T-helper 2 cell treated with Interferon-gamma antibody and Interleukin-4, amounts not matched to agents 5 μg/mL and 100 μg/mL, for 36 hours (primary cell): ENCODE results near the gene UBL4B.
A peak's percentile ranks its signal among the peaks of the same experiment; 100 is the strongest.
"Not testable (repeated sequence)": the region's sequence is repeated elsewhere in the genome, so short reads cannot be mapped to it uniquely, and the experiment has no call there.

ENCODE experiments used
- DNase-seq: peaks from one replicate; pipeline ENCODE4 v3.0.0; 2021; ENCODE audit warnings: low spot score
- H3K27ac Mint-ChIP-seq: one replicate; pipeline ENCODE4 v1.8.0; 2021; ENCODE audit warnings: mild to moderate bottlenecking, mixed read lengths
- H3K27me3 Mint-ChIP-seq: one replicate; pipeline ENCODE4 v1.8.0; 2021; ENCODE audit warnings: low read depth, mixed read lengths
- H3K36me3 Mint-ChIP-seq: one replicate; pipeline ENCODE4 v1.8.0; 2021; ENCODE audit warnings: low read depth, mixed read lengths
- H3K4me1 Mint-ChIP-seq: one replicate; pipeline ENCODE4 v1.8.0; 2021; ENCODE audit warnings: low read depth, mixed read lengths
- H3K4me3 Mint-ChIP-seq: one replicate; pipeline ENCODE4 v1.8.0; 2022; ENCODE audit warnings: mild to moderate bottlenecking, moderate library complexity, mixed read lengths
- H3K9me3 Mint-ChIP-seq: one replicate; pipeline ENCODE4 v1.8.0; 2021; ENCODE audit warnings: mixed read lengths

The UBL4B gene

GRCh38 chr1:110076789-110077500, 35.3 kb upstream of the UBL4B start:
- no peak for DNase-seq
- H3K36me3 Mint-ChIP-seq = no peaks in the 10 kb centered on the region
- no peak overlapping the region for H3K27ac Mint-ChIP-seq
- no peaks in the 10 kb centered on the region for H3K4me1 Mint-ChIP-seq
- no peak overlapping the region for H3K4me3 Mint-ChIP-seq
- peaks cover 51% of the 10 kb centered on the region for H3K27me3 Mint-ChIP-seq
- no peaks in the 10 kb centered on the region for H3K9me3 Mint-ChIP-seq

GRCh38 chr1:110079995-110080394, 32.2 kb upstream of the UBL4B start:
- DNase-seq, H3K9me3 Mint-ChIP-seq, H3K4me3 Mint-ChIP-seq, H3K27ac Mint-ChIP-seq, H3K36me3 Mint-ChIP-seq: not testable (repeated sequence)
- Mint-ChIP-seq H3K4me1 (peaks cover 11% of the 10 kb centered on the region), H3K27me3 (peaks cover 49% of the 10 kb centered on the region)

- H3K36me3 Mint-ChIP-seq = no peaks in the 10 kb centered on the region
- H3K27me3 Mint-ChIP-seq = peaks cover 52% of the 10 kb centered on the region
Measured at GRCh38 chr1:110081061-110081460, 31.2 kb upstream of the UBL4B start.

GRCh38 chr1:110082477-110082876, 29.8 kb upstream of the UBL4B start:
- Mint-ChIP-seq H3K36me3 (no peaks in the 10 kb centered on the region), H3K9me3 (no peaks in the 10 kb centered on the region), H3K27ac (no peak overlapping the region), H3K27me3 (peaks cover 59% of the 10 kb centered on the region), H3K4me3 (no peak overlapping the region), H3K4me1 (peaks cover 11% of the 10 kb centered on the region)
- DNase-seq = no peak

More at GRCh38 chr1:110081061-110081460, 31.2 kb upstream of the UBL4B start:
- Mint-ChIP-seq H3K4me1 (peaks cover 11% of the 10 kb centered on the region), H3K9me3 (no peaks in the 10 kb centered on the region), H3K4me3 (no peak overlapping the region), H3K27ac (no peak overlapping the region)
- DNase-seq = no peak

GRCh38 chr1:110083061-110083865, 29.0 kb upstream of the UBL4B start:
- Mint-ChIP-seq H3K36me3 (no peaks in the 10 kb centered on the region), H3K27ac (peak overlapping the region; percentile 37), H3K4me1 (peaks cover 13% of the 10 kb centered on the region), H3K27me3 (peaks cover 62% of the 10 kb centered on the region), H3K9me3 (no peaks in the 10 kb centered on the region), H3K4me3 (peak overlapping the region; percentile 82)
- DNase-seq = no peak

- Mint-ChIP-seq H3K27me3 (peaks cover 59% of the 10 kb centered on the region), H3K9me3 (no peaks in the 10 kb centered on the region), H3K36me3 (no peaks in the 10 kb centered on the region), H3K4me3 (peak overlapping the region; percentile 82), H3K27ac (no peak overlapping the region), H3K4me1 (peaks cover 13% of the 10 kb centered on the region)
- no peak for DNase-seq
Measured at GRCh38 chr1:110083866-110084226, 28.4 kb upstream of the UBL4B start.

- Mint-ChIP-seq H3K27ac (no peak overlapping the region), H3K36me3 (no peaks in the 10 kb centered on the region), H3K4me1 (peaks cover 13% of the 10 kb centered on the region), H3K27me3 (peaks cover 62% of the 10 kb centered on the region), H3K4me3 (peak overlapping the region; percentile 82), H3K9me3 (no peaks in the 10 kb centered on the region)
- peak; percentile 41 for DNase-seq
Measured at GRCh38 chr1:110084227-110085078, 27.8 kb upstream of the UBL4B start.

GRCh38 chr1:110085671-110086070, 26.6 kb upstream of the UBL4B start:
- H3K4me1 Mint-ChIP-seq = peaks cover 13% of the 10 kb centered on the region
- no peak overlapping the region for H3K27ac Mint-ChIP-seq
- peaks cover 66% of the 10 kb centered on the region for H3K27me3 Mint-ChIP-seq
- no peak overlapping the region for H3K4me3 Mint-ChIP-seq
- no peaks in the 10 kb centered on the region for H3K36me3 Mint-ChIP-seq
- no peak for DNase-seq
- no peaks in the 10 kb centered on the region for H3K9me3 Mint-ChIP-seq

GRCh38 chr1:110086961-110087360, 25.3 kb upstream of the UBL4B start:
- Mint-ChIP-seq H3K36me3 (no peaks in the 10 kb centered on the region), H3K4me1 (peaks cover 13% of the 10 kb centered on the region), H3K27ac (no peak overlapping the region), H3K27me3 (peaks cover 64% of the 10 kb centered on the region), H3K4me3 (no peak overlapping the region), H3K9me3 (no peaks in the 10 kb centered on the region)
- no peak for DNase-seq

- H3K27me3 Mint-ChIP-seq = peaks cover 66% of the 10 kb centered on the region
- no peak overlapping the region for H3K4me3 Mint-ChIP-seq
- no peaks in the 10 kb centered on the region for H3K9me3 Mint-ChIP-seq
- peak; percentile 28 for DNase-seq
- H3K36me3 Mint-ChIP-seq = no peaks in the 10 kb centered on the region
- H3K4me1 Mint-ChIP-seq = peaks cover 13% of the 10 kb centered on the region
- H3K27ac Mint-ChIP-seq = no peak overlapping the region
Measured at GRCh38 chr1:110087812-110088738, 24.2 kb upstream of the UBL4B start.

GRCh38 chr1:110088739-110089316, 23.4 kb upstream of the UBL4B start:
- no peak overlapping the region for H3K4me3 Mint-ChIP-seq
- DNase-seq = no peak
- H3K27ac Mint-ChIP-seq = no peak overlapping the region
- peaks cover 6% of the 10 kb centered on the region for H3K4me1 Mint-ChIP-seq
- no peaks in the 10 kb centered on the region for H3K9me3 Mint-ChIP-seq
- peaks cover 61% of the 10 kb centered on the region for H3K27me3 Mint-ChIP-seq
- H3K36me3 Mint-ChIP-seq = no peaks in the 10 kb centered on the region

- peaks cover 54% of the 10 kb centered on the region for H3K27me3 Mint-ChIP-seq
- H3K4me3 Mint-ChIP-seq = no peak overlapping the region
- no peak for DNase-seq
- peaks cover 3% of the 10 kb centered on the region for H3K4me1 Mint-ChIP-seq
- H3K9me3 Mint-ChIP-seq = no peaks in the 10 kb centered on the region
- no peak overlapping the region for H3K27ac Mint-ChIP-seq
- no peaks in the 10 kb centered on the region for H3K36me3 Mint-ChIP-seq
Measured at GRCh38 chr1:110089561-110090275, 22.5 kb upstream of the UBL4B start.
